ENCODE measurements around the gene ZNF644. TPM values are rescaled to one million over a fixed set of nuclear protein-coding genes. Genes with fewer than 3 reads are reported as not detected.

The ZNF644 gene
- total and polyA plus RNA-seq, 3 experiments from 2014 or later = 49.4 to 50.7 (median 49.7) TPM

- Histone ChIP-seq H3K36me3 (ENCODE audit: insufficient read depth, low read length) (no peaks in the 10 kb centered on the region), H3K4me1 (ENCODE audit: insufficient read depth, low read length) (peaks cover 5% of the 10 kb centered on the region), H3K9me3 (ENCODE audit: low read length) (no peaks in the 10 kb centered on the region), H3K27me3 (ENCODE audit: insufficient read depth, low read length, poor library complexity, severe bottlenecking) (no peaks in the 10 kb centered on the region), H3K27ac (ENCODE audit: low read depth, low read length) (no peak overlapping the region), H3K4me3 (ENCODE audit: low read length) (no peak overlapping the region)
- Mint-ChIP-seq H3K27ac (no peak overlapping the region), H3K27me3 (no peaks in the 10 kb centered on the region), H3K4me1 (peaks cover 65 to 90% (median 72%) of the 10 kb centered on the region in 3 donors), H3K36me3 (peaks cover 16 to 35% (median 16%) of the 10 kb centered on the region in 3 donors), H3K4me3 (peak overlapping the region in 2 of 7 donors; percentile 4 to 46), H3K9me3 (peaks cover 0 to 3% (median 0%) of the 10 kb centered on the region in 5 donors)
- POLR2A ChIA-PET = interaction anchor here (0.8 kb wide), 1 partner anchor 69 kb away, joined by 3 read pairs; no protein-coding TSS in a partner anchor
- DNase-seq = no peak
- CTCF ChIA-PET = no interaction called here
Observed at GRCh38 chr1:90952906-90953305, 68.9 kb downstream of the ZNF644 start.

- H3K27me3 Mint-ChIP-seq = no peaks in the 10 kb centered on the region
- peak overlapping the region in 3 of 8 donors; percentile 0 to 31 (median 27) for H3K27ac Mint-ChIP-seq
- no peaks in the 10 kb centered on the region for H3K36me3 ChIP-seq (ENCODE audit: insufficient read depth, low read length)
- DNase-seq = no peak
- H3K9me3 ChIP-seq (ENCODE audit: low read length) = no peaks in the 10 kb centered on the region
- ChIA-PET POLR2A (no interaction called here), CTCF (no interaction called here)
- H3K4me3 ChIP-seq (ENCODE audit: low read length) = no peak overlapping the region
- peaks cover 8% of the 10 kb centered on the region for H3K4me1 ChIP-seq (ENCODE audit: insufficient read depth, low read length)
- H3K4me1 Mint-ChIP-seq = peaks cover 63 to 89% (median 74%) of the 10 kb centered on the region in 3 donors
- H3K4me3 Mint-ChIP-seq = no peak overlapping the region
- peaks cover 0 to 2% (median 0%) of the 10 kb centered on the region in 5 donors for H3K9me3 Mint-ChIP-seq
- peaks cover 9 to 30% (median 12%) of the 10 kb centered on the region in 3 donors for H3K36me3 Mint-ChIP-seq
- no peak overlapping the region for H3K27ac ChIP-seq (ENCODE audit: low read depth, low read length)
- H3K27me3 ChIP-seq (ENCODE audit: insufficient read depth, low read length, poor library complexity, severe bottlenecking) = no peaks in the 10 kb centered on the region
Observed at GRCh38 chr1:90951009-90951408, 70.8 kb downstream of the ZNF644 start.

GRCh38 chr1:90948301-90948700 is 73.5 kb downstream of the ZNF644 start:
- Histone ChIP-seq H3K4me3 (ENCODE audit: low read length) (no peak overlapping the region), H3K27ac (ENCODE audit: low read depth, low read length) (no peak overlapping the region), H3K9me3 (ENCODE audit: low read length) (no peaks in the 10 kb centered on the region), H3K4me1 (ENCODE audit: insufficient read depth, low read length) (peaks cover 9% of the 10 kb centered on the region), H3K36me3 (ENCODE audit: insufficient read depth, low read length) (no peaks in the 10 kb centered on the region), H3K27me3 (ENCODE audit: insufficient read depth, low read length, poor library complexity, severe bottlenecking) (no peaks in the 10 kb centered on the region)
- no peaks in the 10 kb centered on the region for H3K27me3 Mint-ChIP-seq
- peaks cover 63 to 87% (median 76%) of the 10 kb centered on the region in 3 donors for H3K4me1 Mint-ChIP-seq
- DNase-seq = no peak
- no peak overlapping the region for H3K4me3 Mint-ChIP-seq
- no peak overlapping the region for H3K27ac Mint-ChIP-seq
- ChIA-PET CTCF (no interaction called here), POLR2A (no interaction called here)
- no peaks in the 10 kb centered on the region for H3K9me3 Mint-ChIP-seq
- peaks cover 0 to 20% (median 2%) of the 10 kb centered on the region in 3 donors for H3K36me3 Mint-ChIP-seq

GRCh38 chr1:90946630-90947029 is 75.2 kb downstream of the ZNF644 start:
- H3K9me3 Mint-ChIP-seq = no peaks in the 10 kb centered on the region
- H3K4me3 Mint-ChIP-seq = peak overlapping the region in 1 of 7 donors; percentile 2
- H3K36me3 Mint-ChIP-seq = peaks cover 0 to 17% (median 0%) of the 10 kb centered on the region in 3 donors
- ChIA-PET POLR2A (no interaction called here), CTCF (no interaction called here)
- Histone ChIP-seq H3K27ac (ENCODE audit: low read depth, low read length) (no peak overlapping the region), H3K4me1 (ENCODE audit: insufficient read depth, low read length) (peaks cover 7% of the 10 kb centered on the region), H3K4me3 (ENCODE audit: low read length) (no peak overlapping the region), H3K36me3 (ENCODE audit: insufficient read depth, low read length) (no peaks in the 10 kb centered on the region), H3K9me3 (ENCODE audit: low read length) (no peaks in the 10 kb centered on the region), H3K27me3 (ENCODE audit: insufficient read depth, low read length, poor library complexity, severe bottlenecking) (no peaks in the 10 kb centered on the region)
- no peaks in the 10 kb centered on the region for H3K27me3 Mint-ChIP-seq
- DNase-seq = no peak
- H3K4me1 Mint-ChIP-seq = peaks cover 47 to 79% (median 65%) of the 10 kb centered on the region in 3 donors
- peak overlapping the region in 3 of 8 donors; percentile 29 to 71 (median 29) for H3K27ac Mint-ChIP-seq

- Histone ChIP-seq H3K27ac (ENCODE audit: low read depth, low read length) (no peak overlapping the region), H3K36me3 (ENCODE audit: insufficient read depth, low read length) (peaks cover 6% of the 10 kb centered on the region), H3K4me1 (ENCODE audit: insufficient read depth, low read length) (peaks cover 4% of the 10 kb centered on the region), H3K27me3 (ENCODE audit: insufficient read depth, low read length, poor library complexity, severe bottlenecking) (no peaks in the 10 kb centered on the region), H3K9me3 (ENCODE audit: low read length) (no peaks in the 10 kb centered on the region), H3K4me3 (ENCODE audit: low read length) (no peak overlapping the region)
- H3K4me1 Mint-ChIP-seq = peaks cover 39 to 78% (median 60%) of the 10 kb centered on the region in 3 donors
- no peaks in the 10 kb centered on the region for H3K27me3 Mint-ChIP-seq
- H3K36me3 Mint-ChIP-seq = peaks cover 8 to 28% (median 9%) of the 10 kb centered on the region in 3 donors
- H3K4me3 Mint-ChIP-seq = no peak overlapping the region
- no peaks in the 10 kb centered on the region for H3K9me3 Mint-ChIP-seq
- ChIA-PET POLR2A (no interaction called here), CTCF (no interaction called here)
- no peak overlapping the region for H3K27ac Mint-ChIP-seq
- no peak for DNase-seq
Observed at GRCh38 chr1:90945287-90945686, 76.5 kb downstream of the ZNF644 start.

GRCh38 chr1:90943966-90944365 is 77.9 kb downstream of the ZNF644 start:
- POLR2A ChIA-PET = no interaction called here
- CTCF ChIA-PET = no interaction called here
- H3K36me3 Mint-ChIP-seq = peaks cover 19 to 41% (median 23%) of the 10 kb centered on the region in 3 donors
- no peaks in the 10 kb centered on the region for H3K27me3 ChIP-seq (ENCODE audit: insufficient read depth, low read length, poor library complexity, severe bottlenecking)
- H3K4me3 ChIP-seq (ENCODE audit: low read length) = no peak overlapping the region
- no peaks in the 10 kb centered on the region for H3K9me3 Mint-ChIP-seq
- no peak for DNase-seq
- no peak overlapping the region for H3K27ac Mint-ChIP-seq
- H3K36me3 ChIP-seq (ENCODE audit: insufficient read depth, low read length) = peaks cover 6% of the 10 kb centered on the region
- peaks cover 43 to 84% (median 72%) of the 10 kb centered on the region in 3 donors for H3K4me1 Mint-ChIP-seq
- H3K4me1 ChIP-seq (ENCODE audit: insufficient read depth, low read length) = peaks cover 4% of the 10 kb centered on the region
- H3K27ac ChIP-seq (ENCODE audit: low read depth, low read length) = no peak overlapping the region
- no peaks in the 10 kb centered on the region for H3K9me3 ChIP-seq (ENCODE audit: low read length)
- H3K27me3 Mint-ChIP-seq = no peaks in the 10 kb centered on the region
- no peak overlapping the region for H3K4me3 Mint-ChIP-seq

GRCh38 chr1:90940746-90941145 is 81.1 kb downstream of the ZNF644 start:
- peaks cover 33 to 68% (median 44%) of the 10 kb centered on the region in 3 donors for H3K36me3 Mint-ChIP-seq
- no peaks in the 10 kb centered on the region for H3K4me1 ChIP-seq (ENCODE audit: insufficient read depth, low read length)
- no peak overlapping the region for H3K4me3 Mint-ChIP-seq
- H3K27ac ChIP-seq (ENCODE audit: low read depth, low read length) = no peak overlapping the region
- H3K4me1 Mint-ChIP-seq = peaks cover 55 to 89% (median 79%) of the 10 kb centered on the region in 3 donors
- H3K9me3 ChIP-seq (ENCODE audit: low read length) = no peaks in the 10 kb centered on the region
- no peaks in the 10 kb centered on the region for H3K9me3 Mint-ChIP-seq
- CTCF ChIA-PET = no interaction called here
- H3K27me3 Mint-ChIP-seq = no peaks in the 10 kb centered on the region
- no peak overlapping the region for H3K27ac Mint-ChIP-seq
- DNase-seq = no peak
- peaks cover 6% of the 10 kb centered on the region for H3K36me3 ChIP-seq (ENCODE audit: insufficient read depth, low read length)
- POLR2A ChIA-PET = no interaction called here
- H3K27me3 ChIP-seq (ENCODE audit: insufficient read depth, low read length, poor library complexity, severe bottlenecking) = no peaks in the 10 kb centered on the region
- H3K4me3 ChIP-seq (ENCODE audit: low read length) = no peak overlapping the region

GRCh38 chr1:90936731-90937130 is 85.1 kb downstream of the ZNF644 start:
- Mint-ChIP-seq H3K36me3 (peaks cover 33 to 80% (median 49%) of the 10 kb centered on the region in 3 donors), H3K27ac (no peak overlapping the region), H3K27me3 (no peaks in the 10 kb centered on the region), H3K4me1 (peaks cover 64 to 96% (median 78%) of the 10 kb centered on the region in 3 donors), H3K4me3 (no peak overlapping the region), H3K9me3 (no peaks in the 10 kb centered on the region)
- Histone ChIP-seq H3K4me3 (ENCODE audit: low read length) (no peak overlapping the region), H3K9me3 (ENCODE audit: low read length) (no peaks in the 10 kb centered on the region), H3K27me3 (ENCODE audit: insufficient read depth, low read length, poor library complexity, severe bottlenecking) (no peaks in the 10 kb centered on the region), H3K4me1 (ENCODE audit: insufficient read depth, low read length) (peaks cover under 1% of the 10 kb centered on the region), H3K36me3 (ENCODE audit: insufficient read depth, low read length) (peaks cover 6% of the 10 kb centered on the region), H3K27ac (ENCODE audit: low read depth, low read length) (no peak overlapping the region)
- CTCF ChIA-PET = interaction anchor here (1.2 kb wide), 1 partner anchor 28 kb away, joined by 3 read pairs; no protein-coding TSS in a partner anchor
- DNase-seq = no peak
- POLR2A ChIA-PET = no interaction called here
